ENCODE results near the gene RNF187.

DNA sequence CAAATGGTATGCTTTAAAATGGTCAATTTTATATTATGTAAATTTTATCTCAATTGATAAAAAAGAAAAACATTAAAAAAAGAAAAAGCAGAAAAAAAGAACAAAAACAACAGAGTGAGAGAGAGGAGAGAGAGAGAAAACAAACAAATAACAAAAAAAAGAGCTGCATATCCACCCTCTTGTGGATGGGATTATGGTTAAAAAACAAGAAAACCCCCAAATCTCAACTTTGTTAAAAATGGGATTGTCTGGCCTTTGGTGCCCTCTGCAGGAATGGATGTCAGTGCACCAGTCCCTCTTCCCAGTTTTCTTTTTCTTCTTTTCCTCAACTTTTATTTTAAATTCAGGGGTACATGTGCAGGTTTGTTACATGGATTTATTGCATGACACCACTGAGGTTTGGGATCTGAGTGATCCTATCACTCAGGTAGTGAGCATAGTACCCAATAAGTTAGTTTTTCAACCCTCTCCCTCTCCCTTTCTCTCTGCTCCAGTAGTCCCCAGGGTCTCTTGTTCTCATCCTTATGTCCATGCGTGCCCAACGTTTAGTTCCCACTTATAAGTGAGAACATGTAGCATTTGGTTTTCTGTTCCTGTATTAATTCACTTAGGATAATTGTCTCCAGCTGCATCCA, 28.1 kb downstream of the RNF187 start:
- no peak for TF ChIP-seq GATA2 (IDR thresholded peaks at IDR 0.05; ENCODE audit: low read depth, low read length)
- no peak for TF ChIP-seq GATA3 (IDR thresholded peaks at IDR 0.05; ENCODE audit: low read depth, low read length)

Measured in SH-SY5Y (cell line).